Testis (tissue), 2 donors: ENCODE results near the gene OTUB1.

Experiments
- POLR2A ChIP-seq: fragments of 450-650 bp; IDR thresholded peaks from one replicate; pipeline ENCODE4 v1.6.1; 2017; ENCODE audit warnings: antibody characterized with exemption, mild to moderate bottlenecking, moderate library complexity
- TF ChIP-seq, protein P1 (sequence below), 3 experiments: fragments of 450-650 bp in 2 of 3; fragments of 200-600 bp in 1 of 3; sonication (generic) in 1 of 3; IDR thresholded peaks; one replicate each; pipeline ENCODE4 v1.5.1; 2016 to 2019; ENCODE audit warnings: antibody characterized with exemption in 3 of 3, mild to moderate bottlenecking in 2 of 3, moderate library complexity in 1 of 3

DNA sequence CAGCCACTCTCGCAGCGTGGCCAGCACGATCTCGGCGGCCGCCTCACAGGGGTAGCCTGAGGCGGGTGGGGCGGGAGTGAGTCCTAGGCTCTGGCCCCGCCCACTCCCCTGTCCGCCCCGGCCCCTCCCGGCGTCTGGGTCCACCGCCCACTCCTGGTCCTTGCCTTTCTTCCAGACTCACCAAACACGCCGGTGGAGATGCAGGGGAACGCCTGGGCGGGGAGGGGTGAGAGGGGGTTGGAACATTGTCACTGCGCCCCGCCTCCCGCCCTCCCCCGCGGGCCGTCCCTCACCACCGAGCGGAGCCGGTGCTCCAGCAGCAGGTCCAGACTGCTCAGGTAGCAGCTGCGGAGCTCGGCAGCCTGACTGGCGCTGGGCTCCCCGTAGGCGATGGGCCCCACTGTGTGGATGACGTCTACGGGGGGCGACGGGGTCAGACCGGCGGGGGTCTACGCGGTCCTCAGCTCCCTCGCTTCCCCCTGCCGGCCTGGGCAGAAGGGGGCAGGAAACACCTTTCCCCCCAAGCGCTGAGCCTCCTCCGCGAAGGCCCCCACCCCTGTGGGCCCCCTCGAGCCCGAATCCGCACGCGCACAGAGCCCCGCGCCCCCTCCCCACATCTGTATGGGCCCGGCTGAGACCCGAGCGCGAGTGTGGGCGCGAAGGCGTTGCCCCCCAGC is 13.2 kb downstream of the OTUB1 start:
- TF ChIP-seq, protein P1, sequence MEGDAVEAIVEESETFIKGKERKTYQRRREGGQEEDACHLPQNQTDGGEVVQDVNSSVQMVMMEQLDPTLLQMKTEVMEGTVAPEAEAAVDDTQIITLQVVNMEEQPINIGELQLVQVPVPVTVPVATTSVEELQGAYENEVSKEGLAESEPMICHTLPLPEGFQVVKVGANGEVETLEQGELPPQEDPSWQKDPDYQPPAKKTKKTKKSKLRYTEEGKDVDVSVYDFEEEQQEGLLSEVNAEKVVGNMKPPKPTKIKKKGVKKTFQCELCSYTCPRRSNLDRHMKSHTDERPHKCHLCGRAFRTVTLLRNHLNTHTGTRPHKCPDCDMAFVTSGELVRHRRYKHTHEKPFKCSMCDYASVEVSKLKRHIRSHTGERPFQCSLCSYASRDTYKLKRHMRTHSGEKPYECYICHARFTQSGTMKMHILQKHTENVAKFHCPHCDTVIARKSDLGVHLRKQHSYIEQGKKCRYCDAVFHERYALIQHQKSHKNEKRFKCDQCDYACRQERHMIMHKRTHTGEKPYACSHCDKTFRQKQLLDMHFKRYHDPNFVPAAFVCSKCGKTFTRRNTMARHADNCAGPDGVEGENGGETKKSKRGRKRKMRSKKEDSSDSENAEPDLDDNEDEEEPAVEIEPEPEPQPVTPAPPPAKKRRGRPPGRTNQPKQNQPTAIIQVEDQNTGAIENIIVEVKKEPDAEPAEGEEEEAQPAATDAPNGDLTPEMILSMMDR (IDR thresholded peaks at IDR 0.05), result no peak
- TF ChIP-seq POLR2A, result no peak
